Effector CD8-positive, alpha-beta T cell (primary cell): ENCODE measurements around the gene KIR3DL1.
"Not testable (repeated sequence)": the region's sequence is repeated elsewhere in the genome, so short reads cannot be mapped to it uniquely, and the experiment has no call there.

ENCODE experiments used
- DNase-seq: peaks from one replicate; lab custom pipeline; 2025; lab: John Stamatoyannopoulos, UW

The KIR3DL1 gene

DNA sequence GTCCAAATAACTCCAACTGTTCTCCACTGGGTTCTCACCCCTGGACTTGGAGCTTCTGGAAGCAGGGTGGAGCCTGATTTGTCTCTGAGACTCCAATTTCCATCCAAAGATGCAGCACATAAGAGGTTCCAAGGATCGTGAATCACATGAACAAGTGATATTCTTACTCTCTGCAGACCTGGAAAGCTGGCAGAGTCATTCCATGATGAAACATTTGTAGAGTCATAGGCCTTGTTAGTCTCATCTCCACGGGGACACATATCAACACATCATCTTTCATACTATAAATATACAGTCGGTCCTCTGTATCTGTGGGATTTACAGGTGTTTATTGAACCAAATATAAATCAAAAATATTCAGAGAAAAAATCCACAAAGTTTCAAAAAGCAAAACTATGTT is 1.7 kb upstream of the KIR3DL1 start:
- not testable (repeated sequence) for DNase-seq

DNA sequence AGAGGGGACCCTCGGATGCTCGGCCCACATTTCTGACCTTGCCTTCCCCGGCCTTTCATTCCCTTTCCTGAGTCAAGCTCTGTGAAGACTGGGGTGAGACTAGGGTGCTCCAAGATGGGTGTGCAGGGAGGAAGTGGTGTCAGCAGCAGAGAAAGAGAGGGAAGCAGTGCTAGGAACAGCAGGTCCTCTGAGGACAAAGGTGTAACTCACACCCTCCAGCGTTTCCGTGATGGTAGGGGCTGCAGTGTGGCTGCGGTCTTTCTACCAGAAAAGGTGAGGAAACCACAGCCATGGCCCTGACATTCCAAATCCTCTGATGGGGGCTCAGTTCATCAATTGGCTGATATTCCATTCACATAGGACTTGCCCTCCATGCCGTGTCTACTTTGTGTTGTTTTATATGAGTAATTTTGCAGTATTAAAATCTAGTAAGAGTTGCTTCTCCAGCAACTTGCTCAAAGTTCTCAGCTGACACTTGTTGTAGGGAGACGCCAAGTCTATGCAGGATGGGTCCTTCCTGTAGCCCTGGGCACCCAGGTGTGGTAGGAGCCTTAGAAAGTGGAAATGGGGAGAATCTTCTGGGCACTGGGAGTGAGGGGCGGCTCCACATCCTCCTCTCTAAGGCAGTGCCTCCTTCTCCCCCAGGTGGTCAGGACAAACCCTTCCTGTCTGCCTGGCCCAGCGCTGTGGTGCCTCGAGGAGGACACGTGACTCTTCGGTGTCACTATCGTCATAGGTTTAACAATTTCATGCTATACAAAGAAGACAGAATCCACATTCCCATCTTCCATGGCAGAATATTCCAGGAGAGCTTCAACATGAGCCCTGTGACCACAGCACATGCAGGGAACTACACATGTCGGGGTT is 1.6 kb downstream of the KIR3DL1 start:
- no peak for DNase-seq

DNA sequence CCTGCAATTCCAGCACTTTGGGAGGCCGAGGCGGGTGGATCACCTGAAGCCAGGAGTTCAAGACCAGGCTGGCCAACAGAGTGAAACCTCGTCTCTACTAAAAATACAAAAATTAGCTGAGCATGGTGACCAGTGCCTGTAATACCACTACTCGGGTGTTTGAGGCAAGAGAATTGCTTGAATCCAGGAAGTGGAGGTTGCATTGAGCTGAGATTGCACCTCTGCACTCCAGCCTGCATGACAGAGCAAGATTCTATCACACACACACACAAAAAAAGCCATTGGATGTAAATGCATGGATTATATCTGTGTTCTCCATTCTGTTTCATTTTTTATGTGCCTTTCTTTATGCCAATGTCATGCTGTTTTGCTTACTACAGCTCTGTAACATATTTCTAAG is 8.1 kb downstream of the KIR3DL1 start:
- DNase-seq: not testable (repeated sequence)

DNA sequence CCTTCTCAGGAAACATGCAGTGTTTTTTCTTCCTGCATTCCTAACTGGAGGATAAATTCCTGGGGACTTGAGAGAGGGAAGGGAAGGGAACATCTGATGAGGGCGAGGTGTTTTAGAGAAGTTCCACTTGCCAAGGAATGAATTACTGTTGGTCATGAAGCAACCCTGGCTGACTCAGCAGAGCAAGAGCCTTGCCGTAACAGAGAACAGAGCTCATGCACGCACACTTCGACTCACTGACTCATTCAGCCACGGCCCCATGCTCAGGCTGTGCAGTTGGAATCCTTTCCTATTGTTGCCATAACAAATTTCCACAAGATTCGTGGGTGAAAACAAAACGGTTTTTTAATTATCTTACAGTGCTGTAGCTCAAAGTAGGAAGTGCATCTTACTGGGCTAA is 9.1 kb downstream of the KIR3DL1 start:
- DNase-seq: not testable (repeated sequence)

DNA sequence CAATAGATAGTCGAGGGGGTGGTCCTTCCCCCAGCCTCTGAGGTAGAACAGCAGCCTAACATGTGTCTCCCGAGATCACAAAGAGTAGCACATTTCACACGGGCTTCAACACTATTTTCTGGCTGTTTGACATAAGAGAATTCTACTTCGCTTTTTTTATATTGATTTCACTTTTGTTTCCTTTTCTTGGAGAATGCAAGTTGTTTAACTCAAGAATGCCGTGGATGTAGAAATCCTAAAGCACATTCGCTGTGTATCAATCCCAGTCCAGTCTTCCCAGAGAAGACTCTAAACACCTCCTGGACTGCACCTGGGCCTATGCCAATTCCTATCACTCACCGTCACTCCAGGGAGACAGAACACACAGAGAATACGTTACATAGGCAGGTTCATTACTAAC is 11.8 kb downstream of the KIR3DL1 start:
- not testable (repeated sequence) for DNase-seq

DNA sequence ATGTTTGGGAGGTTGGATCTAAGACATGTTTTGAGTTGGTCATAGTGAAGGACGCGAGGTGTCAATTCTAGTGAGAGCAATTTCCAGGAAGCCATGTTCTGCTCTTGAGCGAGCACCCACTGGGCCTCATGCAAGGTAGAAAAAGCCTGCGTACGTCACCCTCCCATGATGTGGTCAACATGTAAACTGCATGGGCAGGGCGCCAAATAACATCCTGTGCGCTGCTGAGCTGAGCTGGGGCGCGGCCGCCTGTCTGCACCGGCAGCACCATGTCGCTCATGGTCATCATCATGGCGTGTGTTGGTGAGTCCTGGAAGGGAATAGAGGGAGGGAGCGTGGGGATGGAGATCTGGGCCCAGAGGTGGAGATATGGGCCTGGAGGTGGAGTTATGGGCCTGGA is 16.2 kb downstream of the KIR3DL1 start, which contains the start of gene KIR2DS4:
Gene KIR2DS4, plus strand, starts transcription at position 181 of the 400 bp plus-strand sequence.
- DNase-seq: not testable (repeated sequence)

DNA sequence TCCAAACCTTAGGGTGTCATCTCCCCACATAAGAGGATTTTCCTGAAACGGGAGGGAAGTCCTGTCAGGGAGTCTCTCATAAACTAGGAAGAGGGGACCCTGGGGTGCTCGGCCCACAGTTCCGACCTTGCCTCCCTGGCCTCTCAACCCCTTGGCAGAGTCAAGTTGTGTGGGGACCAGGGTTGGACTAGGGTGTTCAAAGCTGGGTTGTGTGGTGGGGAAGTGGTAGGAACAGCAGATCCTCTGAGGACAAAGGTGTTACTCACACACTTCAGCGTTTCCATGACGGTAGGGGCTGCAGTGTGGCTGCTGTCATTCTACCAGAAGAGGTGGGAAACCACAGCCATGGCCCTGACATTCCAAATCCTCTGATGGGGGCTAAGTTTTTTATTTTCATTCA is 18.9 kb downstream of the KIR3DL1 start:
- not testable (repeated sequence) for DNase-seq

DNA sequence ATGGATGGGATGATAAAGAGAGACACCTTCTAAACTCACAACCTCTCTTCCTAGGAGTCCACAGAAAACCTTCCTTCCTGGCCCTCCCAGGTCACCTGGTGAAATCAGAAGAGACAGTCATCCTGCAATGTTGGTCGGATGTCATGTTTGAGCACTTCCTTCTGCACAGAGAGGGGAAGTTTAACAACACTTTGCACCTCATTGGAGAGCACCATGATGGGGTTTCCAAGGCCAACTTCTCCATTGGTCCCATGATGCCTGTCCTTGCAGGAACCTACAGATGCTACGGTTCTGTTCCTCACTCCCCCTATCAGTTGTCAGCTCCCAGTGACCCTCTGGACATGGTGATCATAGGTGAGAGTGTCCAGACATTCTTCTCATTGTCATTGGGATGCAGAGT is 21.3 kb downstream of the KIR3DL1 start:
- not testable (repeated sequence) for DNase-seq

DNA sequence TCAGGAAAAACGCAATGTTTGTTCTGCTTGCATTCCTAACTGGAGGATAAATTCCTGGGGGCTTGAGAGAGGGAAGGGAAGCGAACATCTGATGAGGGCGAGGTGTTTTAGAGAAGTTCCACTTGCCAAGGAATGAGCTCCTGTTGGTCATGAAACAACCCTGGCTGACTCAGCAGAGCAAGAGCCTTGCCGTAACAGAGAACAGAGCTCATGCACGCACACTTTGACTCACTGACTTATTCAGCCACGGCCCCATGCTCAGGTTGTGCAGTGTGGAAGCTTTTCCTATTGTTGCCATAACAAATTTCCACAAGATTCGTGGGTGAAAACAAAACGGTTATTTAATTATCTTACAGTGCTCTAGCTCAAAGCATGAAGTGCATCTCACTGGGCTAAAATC is 26.9 kb downstream of the KIR3DL1 start:
- not testable (repeated sequence) for DNase-seq

DNA sequence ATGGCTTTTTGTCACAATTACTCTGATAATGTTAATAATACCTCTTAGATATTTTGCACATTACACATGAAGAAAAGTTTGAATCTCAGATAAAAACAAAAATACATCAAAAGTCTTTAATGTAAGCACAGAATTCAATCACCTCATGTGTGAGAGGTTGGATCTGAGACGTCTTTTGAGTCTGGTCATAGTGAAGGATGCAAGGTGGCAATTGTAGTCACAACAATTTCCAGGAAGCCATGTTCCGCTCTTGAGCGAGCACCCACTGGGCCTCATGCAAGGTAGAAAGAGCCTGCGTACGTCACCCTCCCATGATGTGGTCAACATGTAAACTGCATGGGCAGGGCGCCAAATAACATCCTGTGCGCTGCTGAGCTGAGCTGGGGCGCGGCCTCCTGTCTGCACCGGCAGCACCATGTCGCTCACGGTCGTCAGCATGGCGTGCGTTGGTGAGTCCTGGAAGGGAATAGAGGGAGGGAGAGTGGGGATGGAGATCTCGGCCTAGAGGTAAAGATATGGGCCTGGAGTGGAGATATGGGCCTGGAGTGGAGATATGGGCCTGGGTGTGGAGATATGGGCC is 33.9 kb downstream of the KIR3DL1 start, which contains the start of gene KIR3DL2:
Gene KIR3DL2, plus strand, starts transcription at position 383 of the 580 bp plus-strand sequence. Its CDS starts 33 bp downstream, at position 416.
- DNase-seq: not testable (repeated sequence)

DNA sequence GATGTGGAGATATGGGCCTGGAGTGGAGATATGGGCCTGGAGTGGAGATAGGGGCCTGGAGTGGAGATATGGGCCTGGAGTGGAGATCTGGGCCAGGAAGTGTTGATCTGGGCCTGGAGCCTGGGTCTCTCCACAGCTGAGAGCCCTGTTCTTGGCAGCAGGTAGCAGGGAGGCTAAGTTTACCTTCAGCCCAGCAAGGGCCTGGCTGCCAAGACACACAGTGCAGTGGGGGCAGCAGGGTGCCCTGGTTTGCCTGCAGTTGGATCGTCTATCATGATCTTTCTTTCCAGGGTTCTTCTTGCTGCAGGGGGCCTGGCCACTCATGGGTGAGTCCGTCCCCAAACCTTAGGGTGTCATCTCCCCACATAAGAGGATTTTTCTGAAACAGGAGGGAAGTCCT is 34.7 kb downstream of the KIR3DL1 start:
- no peak for DNase-seq

DNA sequence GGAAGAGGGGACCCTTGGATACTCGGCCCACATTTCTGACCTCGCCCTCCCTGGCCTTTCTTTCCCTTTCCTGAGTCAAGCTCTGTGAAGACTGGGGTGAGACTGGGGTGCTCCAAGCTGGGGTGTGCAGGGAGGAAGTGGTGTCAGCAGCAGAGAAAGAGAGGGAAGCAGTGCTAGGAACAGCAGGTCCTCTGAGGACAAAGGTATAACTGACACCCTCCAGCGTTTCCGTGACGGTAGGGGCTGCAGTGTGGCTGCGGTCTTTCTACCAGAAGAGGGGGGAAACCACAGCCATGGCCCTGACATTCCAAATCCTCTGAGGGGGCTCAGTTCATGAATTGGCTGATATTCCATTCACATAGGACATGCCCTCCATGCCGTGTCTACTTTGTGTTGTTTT is 35.1 kb downstream of the KIR3DL1 start:
- no peak for DNase-seq

DNA sequence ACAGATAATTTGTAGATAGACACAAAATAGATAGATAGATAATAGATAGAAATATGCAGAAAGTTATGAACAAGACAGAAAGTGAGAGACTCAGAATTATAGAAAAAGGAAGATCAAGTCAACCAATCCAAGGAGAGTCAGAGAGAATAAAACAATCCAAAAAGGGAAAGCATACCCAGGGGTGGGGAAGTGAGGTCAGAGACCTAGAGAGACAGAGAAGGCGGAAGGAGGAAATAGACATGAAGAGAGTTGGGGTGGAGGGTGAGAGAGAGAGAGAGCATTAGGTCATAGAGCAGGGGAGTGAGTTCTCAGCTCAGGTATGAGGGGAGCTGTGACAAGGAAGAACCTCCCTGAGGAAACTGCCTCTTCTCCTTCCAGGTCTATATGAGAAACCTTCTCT is 39.0 kb downstream of the KIR3DL1 start:
- not testable (repeated sequence) for DNase-seq

DNA sequence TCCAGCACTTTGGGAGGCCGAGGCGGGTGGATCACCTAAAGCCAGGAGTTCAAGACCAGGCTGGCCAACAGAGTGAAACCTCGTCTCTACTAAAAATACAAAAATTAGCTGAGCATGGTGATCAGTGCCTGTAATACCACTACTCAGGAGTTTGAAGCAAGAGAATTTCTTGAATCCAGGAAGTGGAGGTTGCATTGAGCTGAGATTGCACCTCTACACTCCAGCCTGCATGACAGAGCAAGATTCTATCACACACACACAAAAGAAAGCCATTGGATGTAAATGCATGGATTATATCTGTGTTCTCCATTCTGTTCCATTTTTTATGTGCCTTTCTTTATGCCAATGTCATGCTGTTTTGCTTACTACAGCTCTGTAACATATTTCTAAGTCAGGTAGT is 42.2 kb downstream of the KIR3DL1 start:
- not testable (repeated sequence) for DNase-seq

DNA sequence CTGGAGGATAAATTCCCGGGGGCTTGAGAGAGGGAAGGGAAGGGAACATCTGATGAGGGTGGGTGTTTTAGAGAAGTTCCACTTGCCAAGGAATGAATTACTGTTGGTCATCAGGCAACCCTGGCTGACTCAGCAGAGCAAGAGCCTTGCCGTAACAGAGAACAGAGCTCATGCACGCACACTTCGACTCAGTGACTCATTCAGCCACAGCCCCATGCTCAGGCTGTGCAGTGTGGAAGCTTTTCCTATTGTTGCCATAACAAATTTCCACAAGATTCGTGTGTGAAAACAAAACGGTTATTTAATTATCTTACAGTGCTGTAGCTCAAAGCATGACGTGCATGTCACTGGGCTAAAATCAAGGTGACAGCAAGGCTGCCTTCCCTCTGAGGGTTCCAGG is 43.2 kb downstream of the KIR3DL1 start:
- DNase-seq: not testable (repeated sequence)

DNA sequence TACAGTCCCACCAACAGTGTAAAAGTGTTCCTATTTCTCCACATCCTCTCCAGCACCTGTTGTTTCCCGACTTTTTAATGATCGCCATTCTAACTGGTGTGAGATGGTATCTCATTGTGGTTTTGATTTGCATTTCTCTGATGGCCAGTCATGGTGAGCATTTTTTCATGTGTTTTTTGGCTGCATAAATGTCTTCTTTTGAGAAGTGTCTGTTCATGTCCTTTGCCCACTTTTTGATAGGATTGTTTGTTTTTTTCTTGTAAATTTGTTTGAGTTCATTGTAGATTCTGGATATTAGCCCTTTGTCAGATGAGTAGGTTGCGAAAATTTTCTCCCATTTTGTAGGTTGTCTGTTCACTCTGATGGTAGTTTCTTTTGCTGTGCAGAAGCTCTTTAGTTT is 47.2 kb downstream of the KIR3DL1 start:
- DNase-seq: not testable (repeated sequence)

DNA sequence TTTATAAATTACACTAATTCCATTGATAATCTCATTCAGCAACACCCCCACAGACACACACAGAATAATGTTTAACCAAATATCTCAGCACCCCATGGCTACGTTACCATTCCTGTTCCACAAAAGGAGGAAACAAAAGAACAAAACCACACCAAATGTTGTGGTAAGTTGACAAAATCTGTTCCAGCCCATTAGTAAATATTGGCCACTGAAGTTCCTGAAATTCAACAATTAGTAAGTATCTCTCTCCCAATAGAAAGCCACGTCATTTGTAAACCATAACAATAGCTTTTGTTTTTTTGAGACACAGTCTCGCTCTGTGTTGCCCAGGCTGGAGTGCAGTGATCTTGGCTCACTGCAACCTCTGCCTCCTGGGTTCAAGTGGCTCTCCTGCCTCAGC is 55.4 kb downstream of the KIR3DL1 start:
- no peak for DNase-seq

DNA sequence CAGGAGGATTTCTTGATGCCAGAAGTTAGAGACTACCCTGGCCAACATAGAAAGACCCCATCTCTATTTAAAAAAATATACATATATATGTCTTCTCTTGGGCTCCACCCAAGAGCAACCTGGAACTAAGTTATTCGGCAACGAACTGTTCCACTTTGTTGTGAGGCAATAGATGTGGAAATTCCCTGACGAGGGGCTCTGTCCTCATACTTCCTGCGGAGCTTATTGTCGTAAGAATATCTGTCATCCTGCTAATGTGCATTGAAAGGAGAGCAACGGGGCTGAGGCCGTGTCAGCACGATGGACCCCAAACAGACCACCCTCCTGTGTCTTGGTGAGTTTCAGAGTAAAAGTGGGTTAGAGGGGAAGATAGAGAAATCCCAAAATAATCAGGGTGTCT is 57.7 kb downstream of the KIR3DL1 start, which contains the start of gene FCAR:
Gene FCAR, plus strand, starts transcription at position 246 of the 400 bp plus-strand sequence. Its CDS starts 55 bp downstream, at position 301.
- DNase-seq: no peak

DNA sequence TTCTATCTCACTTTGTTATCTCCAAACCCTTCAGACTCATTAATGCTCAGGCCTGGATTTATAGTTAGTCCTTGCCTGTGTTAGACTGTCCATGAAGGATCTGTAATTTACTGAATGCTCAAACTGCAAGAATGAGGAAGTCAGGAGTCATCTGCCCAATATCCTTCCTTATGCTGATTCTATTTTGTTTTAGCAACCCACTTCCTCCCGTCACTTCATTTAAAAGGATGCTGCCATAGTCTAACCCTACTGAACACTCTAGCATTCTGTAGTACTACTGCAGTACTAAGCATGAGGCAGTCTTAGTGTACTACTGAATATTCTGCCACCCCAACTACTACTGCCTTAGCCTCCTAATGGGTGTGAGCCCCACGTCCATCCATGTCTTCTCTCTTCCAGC is 59.2 kb downstream of the KIR3DL1 start:
- no peak for DNase-seq

DNA sequence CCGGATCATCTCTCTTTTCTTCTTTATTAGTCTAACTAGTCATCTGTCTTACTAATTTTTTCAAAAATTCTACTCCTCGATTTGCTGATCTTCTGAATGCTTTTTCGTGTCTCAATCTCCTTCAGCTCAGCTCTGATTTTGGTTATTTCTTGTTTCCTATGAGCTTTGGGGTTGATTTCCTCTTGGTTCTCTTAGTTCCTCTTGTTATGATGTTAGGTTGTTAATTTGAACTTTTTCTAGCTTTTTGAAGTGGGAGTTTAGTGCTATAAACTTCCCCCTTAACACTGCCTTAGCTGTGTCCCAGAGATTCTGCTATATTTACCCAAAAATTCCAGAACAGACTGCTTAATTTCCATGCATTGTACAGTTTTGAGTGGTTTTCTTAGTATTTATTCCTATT is 61.2 kb downstream of the KIR3DL1 start:
- DNase-seq: no peak
